Activated naive CD8-positive, alpha-beta T cell treated with anti-CD3 and anti-CD28 coated beads, Interleukin-2, amount 50 U/mL, for 24 hours (primary cell): ENCODE measurements around the gene ELMOD3.

Source experiments
- ATAC-seq: fragments of 150-1000 bp; cut with Tn5 transposase; one replicate; pipeline ENCODE4 v1.10.0; 2021
- DNase-seq: peaks from one replicate; pipeline ENCODE4 v3.0.0; 2021
- H3K27ac Mint-ChIP-seq: one replicate; pipeline ENCODE4 v1.8.0; 2021; ENCODE audit warnings: mild to moderate bottlenecking, mixed read lengths
- H3K27me3 Mint-ChIP-seq: one replicate; pipeline ENCODE4 v1.8.0; 2021; ENCODE audit warnings: mixed read lengths
- H3K36me3 Mint-ChIP-seq: one replicate; pipeline ENCODE4 v1.8.0; 2021; ENCODE audit warnings: low read depth, mixed read lengths
- H3K4me1 Mint-ChIP-seq: one replicate; pipeline ENCODE4 v1.8.0; 2021; ENCODE audit warnings: mixed read lengths
- H3K4me3 Mint-ChIP-seq: one replicate; pipeline ENCODE4 v1.8.0; 2021; ENCODE audit warnings: mild to moderate bottlenecking, moderate library complexity, mixed read lengths
- H3K9me3 Mint-ChIP-seq: one replicate; pipeline ENCODE4 v1.8.0; 2021; ENCODE audit warnings: mixed read lengths

The ELMOD3 gene

DNA sequence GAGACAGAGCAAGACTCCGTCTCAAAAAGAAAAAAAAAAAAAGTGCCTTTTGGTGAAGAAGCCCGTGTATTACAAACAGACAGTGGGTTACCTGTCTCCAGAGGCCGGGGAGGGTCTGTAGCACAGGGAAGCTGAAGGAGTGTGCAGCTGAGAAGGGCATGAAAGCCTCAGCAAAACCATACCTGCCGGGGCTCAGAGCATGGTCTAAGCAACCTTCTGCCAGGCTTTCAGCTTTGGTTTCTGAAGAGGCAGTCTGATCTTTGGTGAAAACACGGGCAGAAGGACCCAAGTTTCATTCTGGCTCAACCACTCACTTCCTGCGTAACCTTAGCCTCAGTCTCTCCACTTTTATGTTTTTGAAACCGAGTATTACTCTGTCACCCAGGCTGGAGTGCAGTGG is 85.4 kb downstream of the ELMOD3 start:
- Mint-ChIP-seq H3K4me3 (peak overlapping the region; percentile 84), H3K27ac (peak overlapping the region; percentile 73), H3K9me3 (no peaks in the 10 kb centered on the region), H3K36me3 (no peaks in the 10 kb centered on the region), H3K4me1 (peaks cover 31% of the 10 kb centered on the region), H3K27me3 (no peaks in the 10 kb centered on the region)
- DNase-seq (peak; percentile 25), ATAC-seq (peak; percentile 20)

DNA sequence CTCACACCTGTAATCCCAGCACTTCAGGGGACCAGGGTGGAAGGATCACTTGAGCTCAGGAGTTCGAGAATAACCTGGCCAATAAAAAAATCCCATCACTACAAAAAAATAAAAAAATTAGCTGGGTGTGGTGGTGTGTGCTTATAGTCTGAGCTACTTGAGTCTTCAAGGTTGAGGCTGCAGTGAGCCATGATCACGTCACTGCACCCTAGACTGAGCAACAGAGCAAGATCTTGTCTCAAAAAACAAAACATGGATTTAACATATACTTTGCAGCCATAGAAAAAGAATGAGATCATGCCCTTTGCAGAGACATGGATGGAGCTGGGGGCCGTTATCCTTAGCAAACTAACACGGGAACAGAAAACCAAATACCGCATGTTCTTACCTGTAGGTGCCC is 86.2 kb downstream of the ELMOD3 start:
- no peak for DNase-seq
- Mint-ChIP-seq H3K4me3 (no peak overlapping the region), H3K27me3 (no peaks in the 10 kb centered on the region)

More for the DNA sequence above, 86.2 kb downstream of the ELMOD3 start:
- peaks cover 30% of the 10 kb centered on the region for H3K4me1 Mint-ChIP-seq
- H3K36me3 Mint-ChIP-seq, result no peaks in the 10 kb centered on the region
- no peak overlapping the region for H3K27ac Mint-ChIP-seq
- no peak for ATAC-seq
- no peaks in the 10 kb centered on the region for H3K9me3 Mint-ChIP-seq
